ENCODE data around the gene SMTNL1. TPM values are rescaled to one million over a fixed set of nuclear protein-coding genes. Genes with fewer than 3 reads are reported as not detected.

Gene SMTNL1
- total and polyA plus RNA-seq, 9 of the 15 experiments (the other 6 are each of a cell fraction or from before 2014, with no cell fraction given), result not detected

- no peaks in the 10 kb centered on the region for H3K9me3 ChIP-seq (replicated peaks; ENCODE audit: control insufficient read depth, insufficient read depth, low read depth, low read length)
- no peak overlapping the region for H2AFZ ChIP-seq (ENCODE audit: low read depth, low read length)
- H3K4me3 ChIP-seq, result peak overlapping the region; percentile 88; the same call in 1 of the 2 replicates
- H3K9me1 ChIP-seq (ENCODE audit: control insufficient read depth, insufficient read depth, low read length), result no peaks in the 10 kb centered on the region
- no peaks in the 10 kb centered on the region for H3K27me3 ChIP-seq (ENCODE audit: control insufficient read depth in 2 of 2, insufficient read depth in 2 of 2, low read length in 2 of 2)
- DNase-seq (ENCODE audit: extremely low read depth in 1 of 4, low spot score in 3 of 4), result peak; percentile 58 to 70 (median 64)
- peaks cover 26% of the 10 kb centered on the region; the same call in 2 of the 3 replicates for H3K36me3 ChIP-seq (ENCODE audit: control insufficient read depth, insufficient read depth, low read length)
- peak overlapping the region; percentile 88 for H3K4me2 ChIP-seq (ENCODE audit: insufficient read depth, low read length)
- CTCF ChIA-PET (ENCODE audit: low intra/inter-chr PET ratio), result interaction anchor here (0.7 kb wide), 1 partner anchor 56 kb away, joined by 7 read pairs; no protein-coding TSS in a partner anchor
- H4K20me1 ChIP-seq (replicated peaks; ENCODE audit: control insufficient read depth, insufficient read depth, low read length), result no peaks in the 10 kb centered on the region
- peaks cover 21 to 31% of the 10 kb centered on the region in 2 experiments; a peak in 4 of 5 replicates for H3K4me1 ChIP-seq (replicated peaks in 1 of 2; ENCODE audit: control insufficient read depth in 2 of 2, insufficient read depth in 2 of 2, low read length in 2 of 2)
- WGBS (ENCODE audit: insufficient coverage, low coverage, missing lambda C conversion rate), result 15% methylated on average over 12 of the region's 12 CpGs
- H3K9ac ChIP-seq (ENCODE audit: insufficient read depth in 1 of 2, low read depth in 2 of 2, low read length in 2 of 2), result peak overlapping the region; percentile 67 to 89
- peak; percentile 93 for FAIRE-seq
- in situ Hi-C loops (cut with MboI), result no loop called here
- BruUV-seq (replicated peaks), result no TSS peak
- H3K27ac ChIP-seq (ENCODE audit: extremely low read depth, low read depth, low read length), result peak overlapping the region; percentile 49; the same call in 2 of the 3 replicates
- POLR2A ChIA-PET, result interaction anchor here (0.5 to 2.2 kb wide), 5 partner anchors 8 to 28 kb away, joined by 4 to 7 read pairs (median 6); no protein-coding TSS in a partner anchor
- intact Hi-C loops (cut with micrococcal nuclease), result no loop called here
- H3K79me2 ChIP-seq (ENCODE audit: control insufficient read depth, insufficient read depth, low read length), result peaks cover 49% of the 10 kb centered on the region
- ATAC-seq, result peak; percentile 60
- TF ChIP-seq RCOR1 (IDR thresholded peaks at IDR 0.05; ENCODE audit: borderline replicate concordance in 1 of 2, low read depth in 2 of 2, low read length in 2 of 2) (peak in 1 of 2 experiments; percentile 50; a peak in 1 of 4 replicates), ZNF668 (CRISPR knock-in tag; IDR thresholded peaks at IDR 0.05) (no peak), ELF4 (CRISPR knock-in tag; IDR thresholded peaks at IDR 0.05) (no peak), ZNF347 (CRISPR knock-in tag; IDR thresholded peaks at IDR 0.05; ENCODE audit: low read depth) (no peak), ZNF507 (tag; conservative IDR thresholded peaks at IDR 0.05) (no peak), TCF3 (CRISPR knock-in tag; IDR thresholded peaks at IDR 0.05) (peak; percentile 14; the same call in 1 of the 2 replicates), CBFA2T3 (IDR thresholded peaks at IDR 0.05) (peak; percentile 37), ZNF143 (CRISPR knock-in tag; IDR thresholded peaks at IDR 0.05) (no peak), STAT5A (IDR thresholded peaks at IDR 0.05; ENCODE audit: borderline replicate concordance, low read length) (peak; percentile 22; the same call in 1 of the 2 replicates), FOS (IDR thresholded peaks at IDR 0.05; ENCODE audit: extremely low read depth, insufficient read length) (no peak), MEIS2 (IDR thresholded peaks at IDR 0.05; ENCODE audit: partially characterized antibody) (peak; percentile 10), HDGF (IDR thresholded peaks at IDR 0.05) (0 out of 2 replicates have a peak, but pooled peaks have one; percentile 44), KAT7 (CRISPR knock-in tag; IDR thresholded peaks at IDR 0.05; ENCODE audit: borderline replicate concordance) (no peak), NONO (IDR thresholded peaks at IDR 0.05; ENCODE audit: low read depth in 2 of 2, low read length in 1 of 2) (no peak), ZFP91 (CRISPR knock-in tag; IDR thresholded peaks at IDR 0.05) (no peak), NCOA1 (IDR thresholded peaks at IDR 0.05; ENCODE audit: low read depth) (no peak), MCM7 (IDR thresholded peaks at IDR 0.05) (no peak), TBL1XR1 (IDR thresholded peaks at IDR 0.05; ENCODE audit: low read length in 2 of 2) (peak in 1 of 2 experiments; percentile 30; a peak in 1 of 4 replicates)
- TF ChIP-seq, protein P1, sequence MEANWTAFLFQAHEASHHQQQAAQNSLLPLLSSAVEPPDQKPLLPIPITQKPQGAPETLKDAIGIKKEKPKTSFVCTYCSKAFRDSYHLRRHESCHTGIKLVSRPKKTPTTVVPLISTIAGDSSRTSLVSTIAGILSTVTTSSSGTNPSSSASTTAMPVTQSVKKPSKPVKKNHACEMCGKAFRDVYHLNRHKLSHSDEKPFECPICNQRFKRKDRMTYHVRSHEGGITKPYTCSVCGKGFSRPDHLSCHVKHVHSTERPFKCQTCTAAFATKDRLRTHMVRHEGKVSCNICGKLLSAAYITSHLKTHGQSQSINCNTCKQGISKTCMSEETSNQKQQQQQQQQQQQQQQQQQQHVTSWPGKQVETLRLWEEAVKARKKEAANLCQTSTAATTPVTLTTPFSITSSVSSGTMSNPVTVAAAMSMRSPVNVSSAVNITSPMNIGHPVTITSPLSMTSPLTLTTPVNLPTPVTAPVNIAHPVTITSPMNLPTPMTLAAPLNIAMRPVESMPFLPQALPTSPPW (CRISPR knock-in tag; IDR thresholded peaks at IDR 0.05), result no peak
- TF ChIP-seq, protein P2, sequence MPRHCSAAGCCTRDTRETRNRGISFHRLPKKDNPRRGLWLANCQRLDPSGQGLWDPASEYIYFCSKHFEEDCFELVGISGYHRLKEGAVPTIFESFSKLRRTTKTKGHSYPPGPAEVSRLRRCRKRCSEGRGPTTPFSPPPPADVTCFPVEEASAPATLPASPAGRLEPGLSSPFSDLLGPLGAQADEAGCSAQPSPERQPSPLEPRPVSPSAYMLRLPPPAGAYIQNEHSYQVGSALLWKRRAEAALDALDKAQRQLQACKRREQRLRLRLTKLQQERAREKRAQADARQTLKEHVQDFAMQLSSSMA (CRISPR knock-in tag; IDR thresholded peaks at IDR 0.05), result no peak
Measured at GRCh38 chr11:57512646-57513451, 24.5 kb upstream of the SMTNL1 start.

Measured in K562 (cell line).